Testis (tissue), 3 donors: ENCODE measurements around the gene ARHGEF2. TPM values are rescaled to one million over a fixed set of nuclear protein-coding genes. Genes with fewer than 3 reads are reported as not detected.
A peak's percentile ranks its signal among the peaks of the same experiment; 100 is the strongest.
"Not testable (repeated sequence)": the region's sequence is repeated elsewhere in the genome, so short reads cannot be mapped to it uniquely, and the experiment has no call there.

Experiments used
- DNase-seq: peaks from one replicate; pipeline ENCODE4 v3.0.0-alpha.2; 2019
- H3K27ac ChIP-seq, 2 donors: fragments of 200-600 bp; sonication (generic); one replicate each; pipeline ENCODE4 v1.5.1; 2019
- H3K27me3 ChIP-seq: fragments of 200-600 bp; sonication (generic); one replicate; pipeline ENCODE4 v1.5.1; 2019
- H3K36me3 ChIP-seq: fragments of 200-600 bp; sonication (generic); one replicate; pipeline ENCODE4 v1.5.1; 2017; ENCODE audit warnings: low read depth; ENCODE audit errors: missing control alignments
- H3K4me1 ChIP-seq: fragments of 200-600 bp; sonication (generic); one replicate; pipeline ENCODE4 v1.5.1; 2019
- H3K4me3 ChIP-seq, 2 donors: fragments of 200-600 bp; sonication (generic); one replicate each; pipeline ENCODE4 v1.5.1; 2017 to 2019
- H3K9me3 ChIP-seq: fragments of 200-600 bp; sonication (generic); one replicate; pipeline ENCODE4 v1.5.1; 2017
- CTCF ChIP-seq, 3 experiments: fragments of 450-650 bp in 2 of 3; fragments of 200-600 bp in 1 of 3; sonication (generic) in 1 of 3; IDR thresholded peaks; one replicate each; pipeline ENCODE4 v1.5.1; 2016 to 2019; ENCODE audit warnings: antibody characterized with exemption in 3 of 3, mild to moderate bottlenecking in 2 of 3, moderate library complexity in 1 of 3
- POLR2A ChIP-seq: fragments of 450-650 bp; IDR thresholded peaks from one replicate; pipeline ENCODE4 v1.6.1; 2017; ENCODE audit warnings: antibody characterized with exemption, mild to moderate bottlenecking, moderate library complexity
- WGBS, 2 donors: methylation state at CpG; one replicate each; pipeline ENCODE4 v1.1.5; 2018; 5-methylcytosine and 5-hydroxymethylcytosine counted together
- intact Hi-C: fragments of 100-400 bp; cut with DNase I; formaldehyde crosslinking; loops from one replicate; pipeline ENCODE4 v1.15.1; 2023; ENCODE audit warnings: low total_unique reads
- polyA plus RNA-seq: library from polyadenylated mRNA; stranded (reverse); fragments of 350-450 nt; fragmentation: Illumina TruSeq; extraction: RNeasy Lipid Tissue Mini Kit (QIAGEN cat#74804); gene quantifications from one replicate; pipeline ENCODE4 v1.2.3, GENCODE V29; 2014; ENCODE audit warnings: low read depth, low replicate concordance; ENCODE audit not compliant: insufficient read depth
- total RNA-seq, 2 donors: library from RNA; depleted of rRNA; stranded (reverse); fragments of >200 nt; gene quantifications; one replicate each; pipeline ENCODE4 v1.2.3, GENCODE V29; 2016

Gene ARHGEF2
- total and polyA plus RNA-seq, 3 donors from 2014 or later, result 56.6 to 124 (median 88.8) TPM

- DNase-seq, result peak; percentile 72
- TF ChIP-seq POLR2A (no peak), CTCF (IDR thresholded peaks at IDR 0.05) (peak; percentile 94 to 96 (median 96))
- H3K9me3 ChIP-seq, result no peaks in the 10 kb centered on the region
- WGBS, 2 donors, result 27 to 33% methylated on average over 7 to 9 of the region's 9 CpGs
- H3K27ac ChIP-seq, result peak overlapping the region in 1 of 2 donors; percentile 10
- intact Hi-C loops, result no loop called here
- no peak overlapping the region for H3K4me3 ChIP-seq
- no peaks in the 10 kb centered on the region for H3K27me3 ChIP-seq
- no peaks in the 10 kb centered on the region for H3K4me1 ChIP-seq
- H3K36me3 ChIP-seq, result no peaks in the 10 kb centered on the region
Measured at GRCh38 chr1:155989242-155990004, 11.1 kb upstream of the ARHGEF2 start.

GRCh38 chr1:155984903-155985645 is 6.7 kb upstream of the ARHGEF2 start:
- H3K4me1 ChIP-seq, intact Hi-C loops, H3K27me3 ChIP-seq, H3K27ac ChIP-seq, H3K36me3 ChIP-seq, H3K4me3 ChIP-seq, DNase-seq, H3K9me3 ChIP-seq: not testable (repeated sequence)
- 88 to 89% methylated on average over 11 of the region's 11 CpGs for whole genome bisulfite sequencing, 2 donors

- intact Hi-C loops, result no loop called here
- Histone ChIP-seq H3K36me3 (no peaks in the 10 kb centered on the region), H3K4me1 (peaks cover 6% of the 10 kb centered on the region), H3K27ac (no peak overlapping the region), H3K9me3 (no peaks in the 10 kb centered on the region), H3K27me3 (no peaks in the 10 kb centered on the region), H3K4me3 (no peak overlapping the region)
- TF ChIP-seq CTCF (IDR thresholded peaks at IDR 0.05) (no peak), POLR2A (no peak)
- 86 to 87% methylated on average over 4 to 7 of the region's 7 CpGs for WGBS, 2 donors
- no peak for DNase-seq
Measured at GRCh38 chr1:155984341-155984740, 6.0 kb upstream of the ARHGEF2 start.

GRCh38 chr1:155983191-155984024 is 5.1 kb upstream of the ARHGEF2 start:
- 60 to 68% methylated on average over 2 to 4 of the region's 4 CpGs for WGBS, 2 donors
- DNase-seq, result no peak
- Histone ChIP-seq H3K27ac (no peak overlapping the region), H3K4me1 (peaks cover 14% of the 10 kb centered on the region), H3K27me3 (no peaks in the 10 kb centered on the region), H3K4me3 (no peak overlapping the region), H3K36me3 (no peaks in the 10 kb centered on the region), H3K9me3 (no peaks in the 10 kb centered on the region)
- TF ChIP-seq CTCF (IDR thresholded peaks at IDR 0.05) (no peak), POLR2A (no peak)
- intact Hi-C loops, result no loop called here

- Histone ChIP-seq H3K36me3 (no peaks in the 10 kb centered on the region), H3K27me3 (no peaks in the 10 kb centered on the region), H3K27ac (no peak overlapping the region), H3K9me3 (no peaks in the 10 kb centered on the region), H3K4me1 (peaks cover 15% of the 10 kb centered on the region), H3K4me3 (no peak overlapping the region)
- no peak for TF ChIP-seq POLR2A
- no peak for TF ChIP-seq CTCF (IDR thresholded peaks at IDR 0.05)
- WGBS, 2 donors, result 67 to 82% methylated on average over 7 of the region's 7 CpGs
- intact Hi-C loops, result no loop called here
- no peak for DNase-seq
Measured at GRCh38 chr1:155982106-155982505, 3.8 kb upstream of the ARHGEF2 start.
